GM12865 (cell line): Measurements from ENCODE around the gene OPN1LW.
"Not testable (repeated sequence)": the region's sequence is repeated elsewhere in the genome, so short reads cannot be mapped to it uniquely, and the experiment has no call there.

ENCODE experiments used
- DNase-seq: peaks from one replicate; pipeline ENCODE4 v3.0.0; 2010; ENCODE audit warnings: low read depth
- H3K4me3 ChIP-seq: 2 replicates; pipeline ENCODE4 v1.5.1; 2011; ENCODE audit warnings: mild to moderate bottlenecking, low read depth, low read length, control low read depth
- TF ChIP-seq, protein P1 (sequence below): IDR thresholded peaks from 2 replicates; pipeline ENCODE4 v1.5.1; 2011; ENCODE audit warnings: low read length, control low read depth, low read depth, inconsistent platforms; ENCODE audit not compliant: insufficient read depth; ENCODE audit errors: missing control alignments

OPN1LW gene

DNA sequence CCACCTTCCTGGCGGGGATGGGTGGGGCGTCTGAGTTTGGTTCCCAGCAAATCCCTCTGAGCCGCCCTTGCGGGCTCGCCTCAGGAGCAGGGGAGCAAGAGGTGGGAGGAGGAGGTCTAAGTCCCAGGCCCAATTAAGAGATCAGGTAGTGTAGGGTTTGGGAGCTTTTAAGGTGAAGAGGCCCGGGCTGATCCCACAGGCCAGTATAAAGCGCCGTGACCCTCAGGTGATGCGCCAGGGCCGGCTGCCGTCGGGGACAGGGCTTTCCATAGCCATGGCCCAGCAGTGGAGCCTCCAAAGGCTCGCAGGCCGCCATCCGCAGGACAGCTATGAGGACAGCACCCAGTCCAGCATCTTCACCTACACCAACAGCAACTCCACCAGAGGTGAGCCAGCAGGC lies at the start of gene OPN1LW:
OPN1LW (plus strand) TSS at position 234 of the 400 bp plus-strand sequence; CDS start at position 275, 41 bp downstream.
- not testable (repeated sequence) for H3K4me3 ChIP-seq, DNase-seq

- H3K4me3 ChIP-seq = no peak overlapping the region
Observed at GRCh38 chrX:154094833-154095232, 49.2 kb upstream of the OPN1LW start.

DNA sequence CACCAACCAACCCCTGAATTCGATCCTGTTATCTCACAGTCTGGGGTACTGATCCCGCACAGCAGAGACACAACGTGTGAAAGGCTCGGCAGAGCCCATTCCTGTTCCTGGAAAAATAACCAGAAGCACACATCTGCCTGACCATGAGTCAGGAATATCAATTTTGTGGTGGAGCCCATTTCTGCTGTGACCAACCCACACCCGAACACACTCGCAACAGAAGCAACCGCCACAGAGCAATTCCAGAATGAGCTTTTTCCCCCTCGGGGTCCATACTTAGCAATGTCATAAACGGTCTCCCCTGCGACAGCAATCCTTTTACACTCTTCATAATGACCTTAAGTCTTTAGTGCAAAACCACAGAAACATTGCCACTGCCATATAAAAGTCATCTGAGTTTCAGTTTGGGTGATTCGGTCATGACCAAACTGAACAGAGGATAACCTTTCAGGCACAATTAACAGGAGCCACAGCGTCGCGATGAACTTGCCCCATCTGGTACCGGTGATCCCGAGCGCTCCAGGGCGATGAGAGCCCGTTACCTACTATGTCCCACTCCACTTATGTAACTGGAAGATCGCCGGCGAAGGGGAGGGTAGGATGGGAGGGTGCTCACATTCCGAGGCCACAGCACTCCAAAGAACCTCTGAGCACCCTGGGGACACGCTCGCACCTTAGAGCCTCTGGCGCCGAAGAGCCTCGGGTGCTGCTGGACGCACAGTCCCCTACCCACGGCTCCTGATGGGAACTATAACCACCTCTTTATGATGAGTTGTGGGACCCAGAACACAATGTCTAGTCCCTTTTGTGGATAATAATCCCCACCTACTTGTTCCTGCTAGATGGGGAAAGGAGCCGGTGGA lies 47.7 kb upstream of the OPN1LW start:
- TF ChIP-seq, protein P1, sequence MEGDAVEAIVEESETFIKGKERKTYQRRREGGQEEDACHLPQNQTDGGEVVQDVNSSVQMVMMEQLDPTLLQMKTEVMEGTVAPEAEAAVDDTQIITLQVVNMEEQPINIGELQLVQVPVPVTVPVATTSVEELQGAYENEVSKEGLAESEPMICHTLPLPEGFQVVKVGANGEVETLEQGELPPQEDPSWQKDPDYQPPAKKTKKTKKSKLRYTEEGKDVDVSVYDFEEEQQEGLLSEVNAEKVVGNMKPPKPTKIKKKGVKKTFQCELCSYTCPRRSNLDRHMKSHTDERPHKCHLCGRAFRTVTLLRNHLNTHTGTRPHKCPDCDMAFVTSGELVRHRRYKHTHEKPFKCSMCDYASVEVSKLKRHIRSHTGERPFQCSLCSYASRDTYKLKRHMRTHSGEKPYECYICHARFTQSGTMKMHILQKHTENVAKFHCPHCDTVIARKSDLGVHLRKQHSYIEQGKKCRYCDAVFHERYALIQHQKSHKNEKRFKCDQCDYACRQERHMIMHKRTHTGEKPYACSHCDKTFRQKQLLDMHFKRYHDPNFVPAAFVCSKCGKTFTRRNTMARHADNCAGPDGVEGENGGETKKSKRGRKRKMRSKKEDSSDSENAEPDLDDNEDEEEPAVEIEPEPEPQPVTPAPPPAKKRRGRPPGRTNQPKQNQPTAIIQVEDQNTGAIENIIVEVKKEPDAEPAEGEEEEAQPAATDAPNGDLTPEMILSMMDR = no peak
- DNase-seq = peak; percentile 52
- peak overlapping the region; percentile 84 for H3K4me3 ChIP-seq

More at GRCh38 chrX:154094833-154095232, 49.2 kb upstream of the OPN1LW start:
- TF ChIP-seq, protein P1 = no peak
- DNase-seq = no peak

GRCh38 chrX:154097003-154097588 lies 46.9 kb upstream of the OPN1LW start:
- peak overlapping the region; percentile 84 for H3K4me3 ChIP-seq
- TF ChIP-seq, protein P1 = no peak
- DNase-seq = peak; percentile 74

GRCh38 chrX:154097589-154098541 lies 46.2 kb upstream of the OPN1LW start, which contains the start of gene MECP2:
Gene MECP2 (minus strand): TSS chrX:154097717.
- TF ChIP-seq, protein P1 = no peak
- peak within 1 kb of the TSS; percentile 84 for H3K4me3 ChIP-seq
- DNase-seq = peak; percentile 95

- H3K4me3 ChIP-seq = no peak overlapping the region
- TF ChIP-seq, protein P1 = no peak
- no peak for DNase-seq
Observed at GRCh38 chrX:154098551-154098950, 45.5 kb upstream of the OPN1LW start.

- no peak overlapping the region for H3K4me3 ChIP-seq
- TF ChIP-seq, protein P1 = no peak
- no peak for DNase-seq
Observed at GRCh38 chrX:154113729-154114128, 30.3 kb upstream of the OPN1LW start.
